Activated gamma-delta T cell treated with anti-CD3 and anti-CD28 coated beads, Interleukin-2, amount 50 U/mL, for 16 hours (primary cell): ENCODE measurements around the gene BBS7.

Source experiments
- DNase-seq: peaks from one replicate; pipeline ENCODE4 v3.0.0-alpha.2; 2020; ENCODE audit warnings: low read depth

BBS7 gene

DNA sequence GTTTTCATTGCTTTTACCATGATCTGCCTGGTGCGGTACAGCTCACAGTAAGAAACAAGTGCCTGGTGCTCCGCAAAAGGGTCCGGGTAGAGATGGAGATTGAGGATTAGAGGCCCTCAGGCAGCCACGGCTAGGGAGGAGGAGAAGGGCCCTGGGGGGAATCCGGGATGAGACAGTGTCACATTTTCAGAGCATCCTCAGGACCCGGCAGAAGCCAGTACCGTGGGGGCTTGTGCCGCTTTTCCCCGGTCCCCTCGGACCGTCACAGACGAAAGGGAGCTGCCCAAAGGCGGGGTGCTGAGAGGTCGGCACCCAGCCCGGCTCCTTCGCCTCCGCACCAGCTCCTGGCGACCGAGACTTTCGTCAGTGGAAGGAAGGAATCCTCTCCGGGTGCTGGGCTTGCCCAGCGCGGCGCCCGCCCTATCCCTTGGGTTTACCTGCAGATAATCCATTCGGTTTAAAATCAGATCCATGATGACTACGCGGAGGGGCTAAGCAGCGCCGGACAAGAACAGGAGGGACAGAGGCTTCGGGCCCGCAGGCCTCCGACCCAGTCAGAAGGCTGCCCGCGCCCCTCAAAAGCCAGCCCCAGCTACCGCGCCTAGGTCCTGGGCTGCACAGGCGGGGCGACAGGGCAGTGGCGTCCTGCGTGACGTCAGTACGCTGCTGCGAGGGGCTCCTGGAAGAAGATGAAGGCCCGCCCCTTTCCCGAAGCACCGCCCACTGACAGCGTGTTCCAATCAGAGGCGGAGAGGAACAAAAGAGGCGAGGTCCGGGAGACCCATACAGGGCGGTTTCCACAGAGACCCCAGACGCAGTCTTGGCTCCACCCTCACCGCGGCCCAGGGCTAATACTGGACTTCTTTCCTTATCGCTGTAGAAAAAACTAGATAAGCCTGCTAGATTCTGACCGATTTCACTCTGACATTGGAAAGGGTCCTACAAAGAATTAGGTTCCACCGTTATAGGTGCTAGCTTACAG, at the start of gene BBS7:
BBS7 (minus strand) TSS at position 634 of the 982 bp plus-strand sequence; CDS start at position 473, 161 bp downstream.
- DNase-seq: peak; percentile 91

DNA sequence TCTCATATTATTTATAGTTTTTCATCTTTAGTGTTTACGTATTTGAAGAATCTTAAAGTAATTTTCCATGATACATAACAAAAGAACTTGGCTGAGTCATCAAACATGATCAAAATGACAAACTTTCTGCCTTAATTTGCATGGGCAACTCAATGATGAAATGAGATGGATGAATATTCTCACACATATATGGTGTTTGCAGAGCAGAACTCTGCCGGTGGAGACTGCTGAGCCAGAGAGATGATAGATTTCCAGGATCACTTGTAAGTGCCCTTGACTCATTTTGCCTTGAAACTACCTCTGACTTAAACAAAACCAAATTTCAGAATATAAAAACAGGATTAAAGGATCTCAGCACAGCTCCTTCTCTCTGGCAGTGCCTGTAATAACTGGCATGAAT, 43.4 kb upstream of the BBS7 start:
- no peak for DNase-seq

DNA sequence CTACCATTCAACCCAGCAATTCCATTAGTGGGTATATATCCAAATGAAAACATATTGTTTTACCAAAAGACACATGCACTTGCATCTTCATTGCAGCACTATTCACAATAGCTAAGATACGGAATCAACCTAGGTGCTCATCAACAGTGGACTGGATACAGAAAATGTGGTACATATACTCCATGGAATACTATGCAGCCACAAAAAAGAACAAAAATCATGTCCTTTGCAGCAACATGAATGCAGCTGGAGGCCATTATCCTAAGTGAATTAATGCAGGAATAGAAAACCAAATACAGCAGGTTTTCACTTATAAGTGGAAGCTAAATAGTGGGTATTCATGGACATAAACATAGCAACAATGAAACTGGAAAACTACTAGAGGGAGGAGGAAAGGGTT, 38.1 kb upstream of the BBS7 start:
- DNase-seq: no peak

GRCh38 chr4:121900132-121900983, 30.1 kb upstream of the BBS7 start:
- DNase-seq: peak; percentile 9

- no peak for DNase-seq
These were observed 27.9 kb upstream of the BBS7 start for GRCh38 chr4:121898150-121898549.

DNA sequence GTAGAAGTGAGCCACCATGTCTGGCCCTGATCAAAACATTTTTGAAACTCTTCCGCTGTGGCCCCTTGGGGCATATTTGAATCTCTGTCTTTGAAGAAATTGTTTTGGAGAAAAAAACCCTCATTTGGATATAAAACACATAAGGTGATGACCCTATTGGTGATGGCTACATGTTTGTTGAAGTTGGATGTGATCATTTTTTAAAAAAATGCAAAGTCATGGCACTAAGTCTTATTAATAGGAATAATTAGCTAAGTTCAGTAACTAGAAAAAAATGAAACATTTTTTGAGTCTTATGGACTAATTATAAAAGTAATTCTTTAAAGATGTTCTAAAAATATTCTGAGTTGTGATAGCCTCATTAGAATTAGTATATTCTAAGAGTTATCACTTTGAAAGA, 17.9 kb upstream of the BBS7 start:
- no peak for DNase-seq

- no peak for DNase-seq
These were observed 14.8 kb upstream of the BBS7 start for GRCh38 chr4:121885115-121885514.

DNA sequence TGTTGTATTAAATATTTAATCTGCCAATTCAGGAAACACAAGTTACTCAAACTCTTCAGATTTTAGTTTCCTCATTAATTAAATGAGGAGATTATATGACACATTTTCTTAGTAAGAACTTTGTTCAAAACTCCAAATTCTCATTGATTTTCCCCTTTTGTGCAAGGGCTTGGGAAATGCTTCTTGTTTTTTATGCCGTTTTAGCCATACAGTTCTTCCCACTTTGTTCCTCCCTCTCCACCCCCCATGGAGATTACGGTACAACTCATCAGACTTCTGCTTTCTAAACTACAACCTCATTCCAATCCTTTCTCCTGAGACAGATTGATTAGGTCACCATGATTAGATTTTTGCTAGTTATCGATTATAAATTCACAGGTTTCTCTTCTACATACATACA, 10.9 kb upstream of the BBS7 start:
- no peak for DNase-seq

DNA sequence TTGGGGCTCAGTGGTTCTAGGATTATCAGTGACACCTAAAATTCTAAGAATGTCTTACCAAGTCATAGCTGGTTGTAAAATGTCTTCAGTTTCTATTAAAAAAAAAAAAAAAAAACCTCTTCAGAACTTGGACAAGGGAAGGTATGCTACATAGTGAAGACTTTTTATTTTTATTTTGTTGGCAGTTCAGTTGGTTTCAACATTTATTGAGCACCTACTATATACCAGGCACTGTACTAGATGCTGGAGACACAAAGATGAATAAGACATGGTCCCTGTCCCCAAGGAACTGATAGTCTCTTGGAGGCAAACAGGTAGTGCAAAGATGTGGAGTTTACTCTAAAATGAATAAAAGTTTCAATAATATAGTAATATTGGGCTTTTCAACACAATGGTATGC, 8.9 kb upstream of the BBS7 start:
- DNase-seq: no peak

GRCh38 chr4:121877041-121877773, 6.9 kb upstream of the BBS7 start:
- DNase-seq: no peak

DNA sequence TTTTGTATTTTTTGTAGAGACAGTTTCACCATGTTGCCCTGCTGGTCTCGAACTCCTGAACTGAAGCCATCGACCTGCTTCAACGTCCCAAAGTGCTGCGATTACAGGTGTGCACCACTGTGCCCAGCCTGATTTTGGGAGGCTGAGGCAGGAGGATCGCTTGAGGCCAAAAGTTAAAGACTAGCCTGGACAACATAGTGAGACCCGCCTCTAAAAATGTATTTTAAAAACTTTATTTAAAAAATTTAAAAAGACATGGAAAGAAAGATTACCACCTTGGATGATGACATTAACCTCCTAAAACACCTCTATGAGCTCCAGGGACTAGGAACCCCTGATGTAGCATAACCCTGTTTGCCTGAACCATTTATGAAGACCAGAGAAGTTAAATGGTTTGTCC, 5.8 kb upstream of the BBS7 start:
- DNase-seq: no peak

DNA sequence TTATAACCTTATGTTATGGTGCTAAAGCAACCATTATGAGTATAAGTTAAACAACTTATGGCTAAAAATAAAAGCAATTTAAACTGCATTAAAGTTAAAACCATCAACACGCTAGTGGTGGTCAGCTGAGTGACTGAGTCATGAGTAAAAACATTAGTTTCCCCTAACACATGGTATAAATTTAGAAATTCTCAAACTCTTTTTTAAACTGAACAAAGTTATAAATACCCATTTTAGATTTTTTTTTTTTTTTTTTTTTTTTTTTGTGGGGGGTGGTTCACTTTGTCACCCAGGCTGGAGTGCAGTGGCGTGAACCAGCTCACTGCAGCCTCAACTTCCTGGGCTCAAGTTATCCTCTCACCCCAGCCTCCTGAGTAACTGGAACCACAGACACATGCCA, 5.4 kb upstream of the BBS7 start:
- no peak for DNase-seq

- DNase-seq: no peak
These were observed 3.3 kb upstream of the BBS7 start for GRCh38 chr4:121873604-121874003.

DNA sequence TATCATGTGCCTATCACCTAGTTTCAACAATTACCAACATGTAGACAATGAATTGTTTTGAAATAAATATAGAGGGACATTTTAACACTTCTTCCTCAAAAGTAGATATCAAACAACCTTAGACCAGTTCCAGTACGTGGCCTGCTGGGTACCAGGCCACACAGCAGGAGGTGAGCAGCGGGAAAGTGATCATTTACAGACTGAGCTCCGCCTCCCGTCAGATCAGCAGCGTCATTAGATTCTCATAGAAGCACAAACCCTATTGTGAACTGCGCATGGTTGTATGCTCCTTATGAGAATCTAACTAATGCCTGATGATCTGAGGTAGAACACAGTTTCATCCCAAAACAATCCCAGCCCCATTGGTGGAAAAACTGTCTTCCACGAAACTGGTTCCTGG, 6.5 kb downstream of the BBS7 start:
- DNase-seq: no peak

DNA sequence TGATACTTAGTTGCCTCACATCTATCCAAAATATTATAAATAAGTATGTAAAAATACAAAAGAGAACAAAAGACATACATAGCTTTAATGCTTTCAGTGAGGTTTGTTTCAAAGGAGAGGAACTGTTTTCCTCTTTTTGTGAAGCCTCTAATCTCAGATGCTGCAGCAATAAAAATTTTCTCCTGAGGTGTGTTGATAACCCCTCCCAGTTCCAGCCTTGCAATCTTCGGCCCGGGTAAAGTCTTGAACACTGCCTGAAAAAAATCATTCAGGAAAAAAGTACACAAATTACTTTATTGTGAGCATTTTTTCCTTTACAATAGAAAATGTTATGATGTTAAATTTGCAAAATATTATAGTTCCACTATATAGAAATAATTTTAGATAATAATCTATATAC, 8.8 kb downstream of the BBS7 start:
- DNase-seq: no peak

GRCh38 chr4:121860121-121860520, 10.2 kb downstream of the BBS7 start:
- no peak for DNase-seq

DNA sequence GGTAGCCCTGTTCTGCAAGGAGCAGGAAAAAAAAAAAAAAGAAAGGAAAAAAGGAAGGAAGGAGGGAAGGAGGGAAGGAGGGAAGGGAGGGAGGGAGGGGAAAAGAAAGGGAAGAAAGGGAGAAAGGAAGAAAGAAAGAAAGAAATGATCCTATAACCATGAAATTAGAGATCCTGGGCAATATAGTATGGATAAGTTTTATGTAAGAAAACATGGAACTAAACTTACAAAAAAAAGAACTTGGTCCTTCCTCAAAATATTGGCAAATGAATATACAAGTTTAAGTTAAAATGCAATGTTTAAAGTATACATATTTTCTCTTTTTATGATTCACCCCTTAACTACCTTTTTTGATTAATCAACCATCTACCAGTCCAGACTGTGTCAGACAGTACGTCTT, 18.9 kb downstream of the BBS7 start:
- no peak for DNase-seq

DNA sequence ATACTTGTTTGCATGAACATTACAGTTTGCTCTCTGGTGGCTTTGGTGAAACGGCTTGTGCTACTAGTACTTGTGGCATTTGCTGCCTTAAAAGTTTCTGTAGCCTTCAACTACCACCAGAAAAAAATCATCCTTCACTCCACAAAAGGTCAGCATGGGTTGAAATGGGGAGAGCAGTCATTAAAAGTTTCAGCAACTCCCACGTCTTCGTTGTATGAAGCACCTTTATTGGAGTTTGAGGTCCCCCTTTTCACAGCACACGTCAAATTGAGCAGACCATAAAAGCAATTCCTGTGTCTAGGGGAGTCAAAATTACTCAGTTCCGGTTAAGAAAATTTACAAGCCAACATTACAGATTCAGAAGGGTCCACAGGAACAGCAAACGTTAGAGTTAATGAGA, 23.6 kb downstream of the BBS7 start:
- DNase-seq: no peak

- DNase-seq: no peak
These were observed 27.4 kb downstream of the BBS7 start for GRCh38 chr4:121842862-121843261.

DNA sequence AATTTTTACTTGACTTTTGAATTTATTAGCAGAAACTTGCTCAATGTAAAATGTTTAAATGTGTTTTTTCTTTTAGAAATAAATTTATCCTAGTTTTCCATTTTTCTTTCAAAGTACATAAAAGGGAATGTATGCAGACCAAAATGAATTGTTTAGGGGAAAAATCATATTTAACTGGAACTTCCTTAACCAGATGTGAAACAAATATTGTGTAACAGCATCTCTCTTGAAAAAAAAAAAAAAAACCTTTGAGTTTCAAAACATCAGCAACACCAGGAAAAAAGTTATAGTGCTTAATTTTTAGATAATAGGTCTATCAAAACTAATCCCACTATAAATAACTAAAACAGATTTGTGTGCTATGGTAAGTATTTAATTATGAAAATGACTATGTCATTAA, 32.1 kb downstream of the BBS7 start:
- DNase-seq: no peak

- DNase-seq: no peak
These were observed 40.8 kb downstream of the BBS7 start for GRCh38 chr4:121829511-121829910.

- DNase-seq: no peak
These were observed 42.4 kb downstream of the BBS7 start for GRCh38 chr4:121827853-121828252.
